GM19240 (cell line): ENCODE results near the gene KRT79.

Source experiments
- DNase-seq: peaks from one replicate; pipeline ENCODE4 v3.0.0; 2011; ENCODE audit warnings: low spot score; ENCODE audit not compliant: insufficient read length

KRT79 gene

GRCh38 chr12:52772188-52772587 is 61.9 kb downstream of the KRT79 start:
- no peak for DNase-seq

- no peak for DNase-seq
Observed at GRCh38 chr12:52771505-52771904, 62.6 kb downstream of the KRT79 start.
